LNCaP clone FGC (cell line): ENCODE data around the gene TRANK1.
A peak's percentile ranks its signal among the peaks of the same experiment; 100 is the strongest.

Source experiments
- DNase-seq: peaks from one replicate; pipeline ENCODE4 v3.0.0-alpha.2; 2011; ENCODE audit warnings: low read depth
- H3K4me3 ChIP-seq: 2 replicates; pipeline ENCODE4 v1.5.1; 2011; ENCODE audit warnings: mild to moderate bottlenecking, low read depth, low read length, control low read depth
- TF ChIP-seq, protein P1 (sequence below): IDR thresholded peaks from 2 replicates; pipeline ENCODE4 v1.5.1; 2012; ENCODE audit warnings: mild to moderate bottlenecking; ENCODE audit not compliant: control insufficient read depth, insufficient read depth; ENCODE audit errors: extremely low read depth

Gene TRANK1

DNA sequence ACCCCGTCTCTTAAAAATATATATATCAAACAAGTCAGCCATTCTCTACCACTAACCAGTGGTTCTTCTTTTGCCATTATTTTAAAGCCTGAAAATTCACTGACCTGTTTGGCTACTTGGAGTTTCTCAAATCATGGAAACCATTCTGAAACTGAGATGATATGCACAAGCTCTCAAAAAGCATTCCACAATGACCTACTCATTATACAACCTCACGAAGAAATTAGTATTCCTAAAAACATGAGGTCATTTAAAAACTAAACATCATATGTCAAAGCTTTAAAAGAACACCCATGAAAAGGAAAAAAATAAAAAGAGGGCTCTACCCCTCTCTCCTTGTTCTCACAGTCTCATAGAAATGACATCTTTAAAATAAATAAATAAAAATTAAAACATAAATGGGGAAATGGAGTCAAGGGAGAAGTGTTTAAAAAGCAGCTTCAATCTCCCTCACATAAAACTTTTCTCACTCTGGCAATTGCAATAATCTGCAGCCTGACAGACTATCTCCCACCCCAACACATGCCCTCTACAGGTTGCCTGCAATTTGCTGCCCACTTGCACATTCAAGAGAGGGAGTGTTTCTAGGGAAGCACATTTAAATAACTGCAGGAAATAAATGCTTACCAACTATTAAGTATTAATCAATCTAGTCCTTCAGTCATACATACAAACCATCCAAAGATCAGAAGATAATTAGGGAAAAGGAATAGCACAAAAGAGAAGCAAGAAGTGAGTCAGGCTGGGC lies 73.3 kb downstream of the TRANK1 start:
- H3K4me3 ChIP-seq = no peak overlapping the region
- no peak for DNase-seq
- TF ChIP-seq, protein P1, sequence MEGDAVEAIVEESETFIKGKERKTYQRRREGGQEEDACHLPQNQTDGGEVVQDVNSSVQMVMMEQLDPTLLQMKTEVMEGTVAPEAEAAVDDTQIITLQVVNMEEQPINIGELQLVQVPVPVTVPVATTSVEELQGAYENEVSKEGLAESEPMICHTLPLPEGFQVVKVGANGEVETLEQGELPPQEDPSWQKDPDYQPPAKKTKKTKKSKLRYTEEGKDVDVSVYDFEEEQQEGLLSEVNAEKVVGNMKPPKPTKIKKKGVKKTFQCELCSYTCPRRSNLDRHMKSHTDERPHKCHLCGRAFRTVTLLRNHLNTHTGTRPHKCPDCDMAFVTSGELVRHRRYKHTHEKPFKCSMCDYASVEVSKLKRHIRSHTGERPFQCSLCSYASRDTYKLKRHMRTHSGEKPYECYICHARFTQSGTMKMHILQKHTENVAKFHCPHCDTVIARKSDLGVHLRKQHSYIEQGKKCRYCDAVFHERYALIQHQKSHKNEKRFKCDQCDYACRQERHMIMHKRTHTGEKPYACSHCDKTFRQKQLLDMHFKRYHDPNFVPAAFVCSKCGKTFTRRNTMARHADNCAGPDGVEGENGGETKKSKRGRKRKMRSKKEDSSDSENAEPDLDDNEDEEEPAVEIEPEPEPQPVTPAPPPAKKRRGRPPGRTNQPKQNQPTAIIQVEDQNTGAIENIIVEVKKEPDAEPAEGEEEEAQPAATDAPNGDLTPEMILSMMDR = no peak

GRCh38 chr3:36868614-36869436 lies 76.0 kb downstream of the TRANK1 start:
- no peak overlapping the region for H3K4me3 ChIP-seq
- TF ChIP-seq, protein P1 = peak; percentile 81
- DNase-seq = peak; percentile 15

DNA sequence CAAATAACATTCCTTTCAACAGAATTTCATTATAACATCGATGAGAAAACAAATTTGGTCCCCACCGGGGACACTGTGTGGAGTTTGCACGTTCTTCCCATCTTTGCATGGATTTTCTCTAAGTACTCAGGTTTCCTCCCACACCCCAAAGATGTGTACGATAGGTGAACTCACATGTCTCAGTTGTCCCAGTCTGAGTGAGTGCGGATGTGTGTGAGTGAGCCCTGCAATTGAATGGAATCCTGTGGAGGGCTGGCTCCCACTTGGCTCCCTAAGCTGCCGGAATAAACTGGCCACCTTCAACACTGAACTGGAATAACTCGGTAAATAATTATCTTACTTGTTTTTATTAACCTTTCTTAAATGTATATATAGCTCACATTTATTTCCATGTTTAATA lies 77.0 kb downstream of the TRANK1 start:
- DNase-seq = no peak
- no peak overlapping the region for H3K4me3 ChIP-seq
- TF ChIP-seq, protein P1 = no peak

GRCh38 chr3:36866368-36866767 lies 78.5 kb downstream of the TRANK1 start:
- H3K4me3 ChIP-seq = no peak overlapping the region
- no peak for DNase-seq
- TF ChIP-seq, protein P1 = no peak

- H3K4me3 ChIP-seq = no peak overlapping the region
- DNase-seq = no peak
- TF ChIP-seq, protein P1 = no peak
These were observed 80.4 kb downstream of the TRANK1 start for GRCh38 chr3:36864180-36865053.

GRCh38 chr3:36862076-36862755 lies 82.6 kb downstream of the TRANK1 start:
- no peak overlapping the region for H3K4me3 ChIP-seq
- DNase-seq = no peak
- TF ChIP-seq, protein P1 = no peak
